Stimulated activated CD4-positive, alpha-beta T cell treated with anti-CD3 and anti-CD28 coated beads, Interleukin-15, amount 100 ng/mL, for 48 hours (primary cell): ENCODE data around the gene USP38.
"Not testable (repeated sequence)": the region's sequence is repeated elsewhere in the genome, so short reads cannot be mapped to it uniquely, and the experiment has no call there.

Experiments used
- DNase-seq, 2 donors: peaks; one replicate each; pipeline ENCODE4 v3.0.0-alpha.2; 2020; ENCODE audit warnings: low read depth in 2 of 2

The USP38 gene

DNA sequence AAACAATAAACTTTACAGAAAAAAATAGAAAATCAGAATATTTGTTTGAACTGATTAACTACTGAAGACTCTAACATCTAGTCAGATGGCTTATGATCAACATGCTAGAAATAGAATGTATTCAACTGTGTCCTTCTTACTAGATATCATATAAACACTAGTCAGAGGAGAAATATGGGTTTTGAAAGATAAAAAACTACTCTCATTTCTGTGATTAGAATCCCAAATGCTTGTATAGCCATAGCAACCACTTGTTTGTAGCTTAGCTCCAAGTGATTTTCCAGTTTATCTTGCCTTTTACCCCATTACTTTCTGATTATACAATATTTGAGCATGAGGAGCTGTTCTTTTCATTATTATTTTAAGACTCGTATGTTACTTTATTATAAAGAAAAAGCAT is 31.2 kb downstream of the USP38 start:
- DNase-seq = no peak

DNA sequence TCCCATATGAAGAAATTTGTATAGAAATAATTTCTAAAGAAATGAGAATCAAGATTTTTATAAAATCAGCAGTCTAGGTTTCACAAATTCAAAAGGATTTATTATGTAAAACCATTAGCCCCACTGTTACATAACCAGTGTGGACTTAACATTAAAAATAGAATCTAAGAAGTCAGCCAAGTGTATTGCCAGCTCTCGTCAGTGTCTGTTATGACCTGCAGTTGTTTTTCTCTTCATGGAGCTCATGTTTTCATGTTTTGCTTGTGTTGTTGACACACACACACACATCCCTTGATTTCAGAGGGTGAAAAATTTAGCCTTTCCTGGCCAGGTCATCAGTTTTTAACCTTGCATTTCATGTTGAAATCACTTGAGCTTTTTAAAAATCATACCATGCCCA is 39.5 kb downstream of the USP38 start:
- no peak for DNase-seq

DNA sequence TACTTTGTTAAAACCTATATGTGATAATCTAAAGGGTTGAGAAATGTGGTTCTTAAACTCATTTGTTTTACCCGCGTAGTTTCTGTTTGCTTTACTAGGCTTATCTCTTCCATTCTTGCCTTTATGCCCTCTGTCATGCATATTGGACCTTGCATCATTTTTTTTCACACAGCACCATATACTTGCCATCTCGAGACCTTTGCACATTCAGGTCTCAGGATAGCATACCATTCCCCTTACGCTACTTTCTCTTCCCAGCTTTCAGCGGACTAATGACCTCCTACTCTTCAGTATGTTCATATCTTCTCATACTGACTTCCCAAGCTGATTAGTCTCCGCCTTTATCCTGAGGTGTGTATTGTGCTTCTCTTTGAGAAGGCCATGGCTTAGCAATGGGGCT is 40.5 kb downstream of the USP38 start:
- DNase-seq = no peak

DNA sequence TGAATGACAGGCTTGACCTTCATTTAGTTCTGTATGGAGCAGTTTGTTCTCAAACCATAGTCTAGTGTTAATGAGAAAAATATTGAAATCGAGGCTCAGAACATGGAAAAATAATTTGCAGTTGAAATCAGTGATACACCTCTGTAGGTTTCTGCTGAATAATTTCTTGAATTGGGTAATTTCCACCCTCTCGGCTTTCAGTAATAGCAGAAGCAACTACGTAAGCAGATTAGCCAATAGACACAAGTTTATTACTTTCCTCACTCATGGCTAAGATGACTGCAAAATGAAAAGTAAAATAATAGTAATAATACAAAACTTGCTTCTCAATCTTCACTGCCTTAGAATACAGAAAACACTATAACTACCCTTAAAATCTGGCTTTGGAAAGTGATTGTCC is 46.0 kb downstream of the USP38 start:
- DNase-seq = no peak

DNA sequence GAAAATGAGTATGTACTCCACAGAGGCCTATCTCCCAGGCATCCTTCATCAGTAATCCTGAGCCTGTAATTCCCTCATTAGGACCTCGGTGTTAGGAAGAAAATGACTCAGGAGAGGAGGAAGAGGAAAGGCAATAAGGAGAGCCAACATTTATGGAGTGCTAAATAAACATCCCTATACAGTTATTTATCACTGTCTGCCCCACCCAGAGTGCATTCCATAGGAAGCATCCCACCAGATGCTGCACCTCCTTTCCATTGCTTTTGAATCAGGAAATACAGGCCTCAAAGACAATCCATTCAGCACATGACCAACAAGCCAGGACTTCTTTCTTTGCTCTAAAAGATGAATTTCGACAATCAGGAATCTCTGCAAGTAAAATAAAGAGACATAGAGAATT is 47.6 kb downstream of the USP38 start:
- DNase-seq = no peak

DNA sequence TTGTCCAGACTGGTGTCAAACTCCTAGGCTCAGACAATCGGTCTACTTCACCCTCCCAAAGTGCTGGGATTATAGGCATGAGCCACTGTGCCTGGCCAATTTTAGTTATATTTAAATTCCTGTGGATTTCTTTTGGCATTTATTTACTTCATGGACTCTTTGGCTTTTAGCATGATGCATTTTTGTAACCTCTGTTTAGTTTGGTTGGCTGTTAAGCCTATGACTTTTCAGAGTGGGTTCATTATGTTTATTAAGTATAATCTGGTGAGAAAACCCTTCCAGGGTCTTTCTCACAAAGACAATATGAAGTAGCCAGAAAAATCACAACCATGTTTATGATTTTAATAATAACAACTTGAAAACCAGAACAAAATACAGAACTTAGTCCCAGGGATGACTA is 49.4 kb downstream of the USP38 start:
- DNase-seq = no peak

DNA sequence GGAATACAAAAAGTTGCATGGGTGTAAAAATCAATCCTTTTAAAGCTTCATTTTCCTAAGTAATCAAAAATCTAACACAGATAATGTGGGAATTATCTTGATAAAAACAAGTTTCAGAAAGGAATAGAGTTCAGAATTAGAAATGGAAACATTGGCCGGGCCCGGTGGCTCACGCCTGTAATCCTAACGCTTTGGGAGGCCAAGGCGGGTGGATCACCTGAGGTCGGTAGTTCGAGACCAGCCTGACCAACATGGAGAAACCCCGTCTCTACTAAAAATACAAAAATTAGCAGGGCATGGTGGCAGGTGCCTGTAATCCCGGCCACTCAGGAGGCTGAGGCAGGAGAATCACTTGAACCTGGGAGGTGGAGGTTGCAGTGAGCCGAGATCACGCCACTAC is 52.5 kb downstream of the USP38 start:
- DNase-seq = not testable (repeated sequence)

DNA sequence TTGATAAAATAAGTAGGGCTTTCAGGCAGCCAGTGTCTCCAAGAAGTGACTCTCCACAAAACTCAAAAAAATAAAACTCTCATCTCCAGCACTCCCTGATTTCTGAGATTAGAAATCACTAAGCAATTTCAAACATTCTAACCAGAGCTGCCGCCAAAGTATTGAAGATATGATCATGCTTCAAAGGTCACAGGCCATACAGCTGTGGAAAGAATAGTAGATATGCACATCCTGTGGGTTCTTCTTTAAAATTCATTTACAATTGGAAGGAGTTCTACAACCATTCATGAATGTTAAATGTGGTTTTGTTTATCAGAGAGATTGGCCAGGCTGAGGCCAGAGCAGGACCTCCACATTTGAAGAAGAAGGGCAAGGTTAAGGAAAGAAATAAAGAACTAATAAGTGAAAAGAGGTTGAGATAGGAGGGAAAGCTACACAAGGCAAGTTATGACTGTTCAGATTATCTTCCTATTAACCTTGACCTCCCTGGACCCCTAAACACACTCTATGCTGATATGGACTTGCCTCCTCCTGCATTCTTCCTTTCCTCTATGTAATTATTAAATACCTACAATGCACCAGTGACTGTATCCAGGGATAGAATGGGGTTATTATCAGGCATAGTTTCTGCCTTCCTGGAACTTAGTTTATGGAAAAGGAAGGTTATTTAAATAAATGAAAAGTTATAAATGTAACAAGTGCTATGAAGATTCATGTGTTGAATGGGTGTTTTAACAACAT is 56.4 kb downstream of the USP38 start:
- DNase-seq = no peak

DNA sequence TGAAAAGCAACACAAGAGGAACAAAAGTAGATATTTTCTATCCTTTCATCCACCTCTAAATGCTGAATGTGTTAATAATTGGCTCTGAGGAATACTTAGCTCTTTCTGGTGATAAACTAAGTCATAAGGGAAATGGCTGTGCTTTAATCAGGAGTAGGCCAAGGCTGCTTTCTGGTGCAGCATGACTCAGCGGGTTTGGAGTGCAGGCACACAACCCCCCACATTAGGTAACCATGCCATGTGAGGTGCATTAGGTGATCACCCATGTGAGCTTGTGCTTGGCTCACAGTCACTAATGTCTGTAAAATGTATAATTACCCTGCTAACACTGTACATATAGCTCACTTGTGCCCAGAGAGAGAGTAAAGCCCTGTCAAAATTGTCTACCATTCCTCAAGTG is 57.2 kb downstream of the USP38 start:
- no peak for DNase-seq

DNA sequence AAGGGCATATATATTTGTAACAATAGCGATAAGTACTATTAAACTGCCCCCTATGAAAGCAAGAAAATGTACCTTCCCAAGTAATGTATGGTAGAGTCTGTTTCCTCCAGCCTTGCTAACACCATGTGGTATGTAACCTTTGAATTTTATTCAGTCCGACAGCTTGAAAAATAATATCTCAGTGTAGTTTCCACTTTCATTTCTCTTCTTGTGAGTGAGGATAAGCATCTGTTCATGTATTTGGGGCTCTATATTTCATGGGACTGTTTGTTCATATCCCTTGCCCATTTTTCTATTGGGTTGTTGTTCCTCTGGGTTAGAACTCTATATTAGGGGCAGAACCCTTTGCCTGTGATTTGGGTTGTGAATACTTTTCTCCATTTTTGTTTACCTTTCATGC is 58.3 kb downstream of the USP38 start:
- DNase-seq = no peak

DNA sequence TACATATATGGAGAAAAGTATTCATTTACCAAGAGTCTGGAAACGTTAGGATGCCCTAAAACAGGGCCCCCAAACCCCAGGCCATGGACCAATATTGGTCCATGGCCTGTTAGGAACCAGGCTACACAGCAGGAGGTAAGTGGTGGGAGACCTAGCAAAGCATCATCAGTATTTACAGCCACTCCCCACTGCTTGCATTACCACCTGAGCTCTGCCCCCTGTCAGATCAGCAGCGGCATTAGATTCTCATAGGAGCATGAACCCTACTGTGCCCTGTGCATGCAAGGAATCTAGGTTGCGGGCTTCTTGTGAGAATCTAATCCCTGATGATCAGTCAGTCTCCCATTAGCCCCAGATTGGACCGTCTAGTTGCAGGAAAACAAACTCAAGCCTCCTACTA is 62.3 kb downstream of the USP38 start:
- DNase-seq = no peak

DNA sequence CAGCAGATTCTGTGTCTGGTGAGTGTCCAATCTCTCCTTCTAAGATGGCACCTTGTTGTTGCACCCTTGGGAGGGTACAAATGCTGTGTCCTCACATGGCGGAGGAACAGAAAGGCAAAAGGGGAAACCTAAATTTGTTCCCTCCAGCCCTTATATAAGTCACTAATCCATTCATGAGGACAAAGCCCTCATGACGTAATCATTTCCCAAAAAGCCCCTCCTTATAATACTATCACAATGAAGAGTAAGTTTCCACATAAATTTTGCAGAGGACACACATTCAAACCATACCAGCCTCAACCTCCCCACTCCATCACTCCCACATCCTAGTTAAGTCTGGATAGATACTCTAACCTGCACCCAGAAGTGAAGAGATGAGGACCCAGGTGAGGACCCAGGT is 63.1 kb downstream of the USP38 start:
- no peak for DNase-seq

DNA sequence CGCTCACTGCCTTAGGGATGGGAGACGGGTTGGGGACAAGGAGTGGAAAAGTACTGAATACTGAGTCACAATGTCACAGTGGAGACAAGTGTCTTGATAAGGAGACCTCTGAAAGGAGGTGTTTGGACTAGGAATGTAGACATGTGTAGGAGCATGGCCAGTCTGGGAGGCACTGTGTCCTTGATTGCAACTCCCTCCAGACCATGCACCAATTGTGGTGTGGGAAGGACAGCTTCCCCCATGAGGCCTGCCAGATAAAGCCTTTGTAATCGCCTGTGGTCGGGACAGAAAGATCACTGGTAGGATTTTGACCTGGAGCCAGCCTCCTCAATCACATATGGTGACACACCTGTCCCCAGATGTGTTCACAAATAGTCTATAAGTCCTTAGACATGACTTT is 64.1 kb downstream of the USP38 start:
- DNase-seq = no peak

DNA sequence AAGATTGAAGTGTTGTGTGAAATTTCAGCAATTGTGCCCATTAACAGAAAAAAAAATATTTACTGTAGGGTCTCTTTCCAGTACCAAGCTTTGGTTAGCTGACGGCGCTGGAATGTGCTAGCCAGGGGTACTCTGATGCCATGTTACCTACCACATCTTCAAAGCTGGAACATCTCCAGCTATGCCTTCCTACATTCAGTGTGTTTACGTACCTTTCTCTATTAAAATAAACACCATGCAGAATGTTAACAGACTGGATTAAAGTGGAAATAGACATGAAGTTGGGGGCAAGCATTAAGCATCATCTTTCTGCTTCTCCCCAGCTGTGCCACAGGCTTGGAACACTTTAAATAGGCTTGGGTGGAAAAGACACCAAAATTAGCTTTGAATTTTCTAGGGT is 65.9 kb downstream of the USP38 start:
- DNase-seq = no peak

DNA sequence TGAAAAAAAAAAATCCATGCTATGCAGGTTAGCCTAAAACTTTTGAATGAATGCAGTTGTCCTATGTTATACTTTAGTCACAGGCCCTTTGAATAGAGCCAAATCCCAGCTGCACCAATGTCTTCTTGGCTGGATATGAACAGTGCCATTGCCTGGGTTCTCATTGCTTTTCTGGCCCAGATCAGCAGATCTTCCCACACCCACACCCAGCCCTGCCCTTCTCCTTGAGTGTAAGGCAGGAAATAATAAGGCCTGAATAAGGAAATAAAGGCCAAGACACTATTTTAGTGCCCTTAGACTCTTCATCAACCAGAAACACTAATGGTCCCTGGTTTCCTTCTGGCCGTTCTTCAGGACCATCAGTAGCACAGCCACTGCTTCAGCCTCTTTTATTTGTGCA is 66.6 kb downstream of the USP38 start:
- DNase-seq = no peak

DNA sequence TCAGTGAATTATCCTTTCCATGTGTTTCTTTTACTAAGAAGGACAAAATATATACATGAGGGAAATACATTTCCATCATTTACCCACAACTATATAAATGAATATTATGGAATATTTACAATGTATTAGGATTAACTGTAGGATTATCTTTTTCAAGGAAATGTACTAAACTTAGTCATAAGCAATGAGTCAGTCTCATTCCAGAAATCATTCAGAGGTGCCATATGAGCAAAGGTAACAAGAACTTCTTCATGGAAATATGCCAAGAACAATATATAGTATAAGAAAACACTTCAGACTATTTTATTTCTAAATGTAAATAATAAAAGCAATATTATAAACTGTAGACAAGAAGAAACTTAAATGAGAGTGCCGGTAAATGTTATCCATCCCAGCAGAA is 67.1 kb downstream of the USP38 start:
- no peak for DNase-seq

DNA sequence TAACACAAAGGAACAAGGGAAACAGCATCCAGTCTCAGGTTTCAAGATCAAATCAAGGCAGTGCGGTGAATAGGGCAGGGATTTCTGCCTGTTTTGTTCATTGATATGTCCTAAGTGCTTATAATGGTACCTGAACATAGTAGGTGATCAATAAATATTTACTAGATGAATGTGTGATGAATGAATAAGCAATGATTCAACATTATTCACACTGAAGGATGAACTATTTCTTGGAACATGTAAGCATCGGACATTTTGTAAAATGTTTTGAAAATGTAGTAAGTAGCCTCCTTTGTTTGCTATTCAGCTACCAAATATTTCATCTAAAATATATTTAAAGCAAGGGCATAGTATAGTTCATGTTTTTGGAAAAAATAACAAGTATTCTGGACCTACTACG is 67.8 kb downstream of the USP38 start:
- DNase-seq = no peak

DNA sequence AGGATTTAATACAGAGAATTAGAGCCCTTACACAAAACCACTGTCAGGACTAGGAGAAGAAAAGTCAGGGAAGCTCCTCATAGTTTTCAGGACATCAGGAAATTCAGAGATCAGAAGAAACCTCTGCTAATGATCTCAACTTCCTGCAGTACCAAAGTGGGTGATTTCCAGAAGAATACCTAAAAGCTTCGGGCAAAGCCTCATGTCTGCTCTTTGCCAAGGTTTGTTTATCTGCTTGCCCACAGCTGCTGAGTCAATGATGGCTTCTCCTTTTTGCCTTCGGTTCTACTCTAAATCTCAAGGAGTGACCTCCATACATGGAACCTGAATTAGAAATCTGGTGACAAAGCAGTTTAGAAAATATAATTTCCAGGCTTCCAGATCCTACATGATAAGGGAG is 68.4 kb downstream of the USP38 start:
- no peak for DNase-seq

DNA sequence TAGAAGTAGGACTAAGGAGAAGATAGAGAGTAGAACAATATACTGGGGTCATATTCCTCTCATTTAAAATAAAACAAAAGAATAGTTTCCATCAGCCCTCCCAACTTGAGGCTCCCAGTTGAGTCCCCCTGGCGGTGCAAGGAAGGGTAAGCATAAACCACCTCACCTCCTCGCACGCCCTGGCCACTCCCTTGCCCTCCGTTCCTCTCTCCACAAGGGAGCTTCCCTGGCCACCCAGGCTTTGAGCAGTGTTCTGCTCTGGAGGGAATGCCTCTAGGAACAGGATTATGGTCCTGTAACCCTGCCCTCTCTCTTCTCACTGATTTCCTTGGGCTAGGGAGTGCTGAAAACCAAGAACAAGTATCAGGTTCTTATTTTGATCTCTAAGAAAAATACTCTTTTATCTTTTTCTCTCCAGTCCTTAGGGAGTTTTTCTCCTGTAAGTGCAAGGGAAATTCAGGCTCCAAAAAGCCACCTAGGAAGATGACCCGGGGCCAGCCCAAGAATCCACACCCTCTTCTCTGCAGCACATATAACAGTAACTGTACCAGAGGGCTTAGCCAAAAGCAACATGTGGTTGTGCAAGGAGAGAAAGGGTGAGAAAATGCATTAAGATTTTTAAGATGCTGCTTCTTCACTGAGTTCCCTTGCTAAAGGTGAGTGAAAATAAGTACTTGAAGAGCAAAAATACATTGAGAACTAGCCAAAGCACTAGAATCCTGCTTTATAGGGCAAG is 69.9 kb downstream of the USP38 start:
- DNase-seq = no peak

DNA sequence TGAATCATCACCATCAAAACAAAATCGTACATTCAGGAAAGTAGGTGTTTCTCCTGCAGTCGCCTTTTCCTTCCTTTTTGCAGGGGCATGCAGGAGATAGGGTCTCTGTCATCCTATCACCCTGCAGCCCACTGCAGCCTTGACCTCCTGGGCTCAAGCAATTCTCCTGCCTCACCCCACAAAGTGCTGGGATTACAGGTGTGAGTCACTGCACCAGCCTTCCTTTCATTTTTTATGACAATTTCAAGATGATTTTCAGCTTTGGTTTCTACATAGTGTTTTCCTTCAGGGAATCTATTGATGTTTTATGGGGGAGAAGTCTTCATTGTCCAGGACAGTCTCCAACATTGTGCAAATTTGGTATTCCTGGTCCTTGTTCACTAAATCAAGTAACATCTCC is 71.7 kb downstream of the USP38 start:
- no peak for DNase-seq

DNA sequence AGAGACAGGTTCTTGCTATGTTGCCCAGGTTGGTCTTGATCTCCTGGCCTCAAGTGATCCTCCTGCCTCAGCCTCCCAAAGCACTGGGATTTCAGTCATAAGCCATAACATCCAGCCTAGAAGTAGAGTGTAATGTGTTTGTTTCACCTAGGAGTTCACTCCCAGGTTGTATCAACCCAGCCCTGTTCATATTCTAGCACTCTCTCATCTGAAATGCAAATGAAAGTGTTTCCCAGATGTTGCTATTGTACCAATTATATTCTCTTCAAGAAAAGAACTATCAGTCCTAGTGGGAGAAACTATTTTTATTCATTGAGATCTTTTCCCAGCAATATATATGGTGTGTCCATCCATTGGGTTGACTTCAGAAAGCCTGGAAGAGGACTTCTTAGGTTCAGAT is 72.6 kb downstream of the USP38 start:
- no peak for DNase-seq

DNA sequence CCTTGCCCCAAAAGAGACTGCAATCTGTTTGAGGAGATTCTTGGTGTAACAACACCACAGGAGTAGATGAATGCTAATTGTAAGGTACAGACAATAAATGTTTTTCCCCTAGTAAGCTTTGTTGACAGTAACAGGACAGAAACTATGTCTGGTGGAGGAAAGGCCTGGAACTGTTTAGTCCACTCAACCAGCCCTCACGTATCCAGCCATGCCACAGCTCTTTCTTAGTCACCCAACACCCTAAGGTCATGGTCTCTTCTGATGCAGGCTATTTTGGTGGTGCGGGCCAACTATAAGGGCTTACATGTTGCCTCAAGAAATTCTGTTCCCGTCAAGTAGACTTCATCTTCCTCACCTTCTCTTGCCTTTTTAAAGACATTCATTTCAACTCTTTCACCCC is 76.0 kb downstream of the USP38 start:
- no peak for DNase-seq

DNA sequence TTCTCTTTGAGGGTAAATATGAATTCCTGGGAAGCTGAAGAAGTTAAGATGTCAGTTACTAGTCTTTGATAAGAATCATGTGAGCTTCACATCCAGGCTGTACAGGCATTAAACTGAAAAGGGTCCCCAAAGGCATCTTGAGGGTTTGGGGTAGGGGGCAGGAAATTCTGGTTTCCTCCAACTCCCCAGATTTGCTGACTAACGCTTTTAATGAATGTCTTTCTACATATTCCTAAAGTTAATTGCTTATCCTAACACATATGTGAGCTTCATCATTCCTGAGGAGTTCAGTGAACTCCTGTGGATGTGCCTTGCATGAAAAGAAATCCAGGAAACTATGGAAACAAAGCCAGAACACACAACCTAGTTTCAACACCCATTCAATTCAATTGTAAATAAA is 78.1 kb downstream of the USP38 start:
- no peak for DNase-seq

DNA sequence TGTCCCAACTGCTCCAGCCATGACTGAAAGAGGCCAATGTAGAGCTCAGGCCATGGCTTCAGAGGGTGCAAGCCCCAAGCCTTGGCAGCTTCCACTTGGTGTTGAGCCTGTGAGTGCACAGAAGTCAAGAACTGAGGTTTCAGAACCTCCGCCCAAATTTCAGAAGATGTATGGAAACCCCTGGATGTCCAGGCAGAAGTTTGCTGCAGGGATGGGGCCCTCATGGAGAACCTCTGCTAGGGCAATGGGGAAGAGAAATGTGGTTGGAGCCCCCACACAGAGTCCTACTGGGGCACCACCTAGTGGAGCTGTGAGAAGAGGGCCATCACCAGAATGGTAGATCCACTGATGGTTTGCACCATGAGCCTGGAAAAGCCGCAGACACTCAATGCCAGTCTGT is 83.0 kb downstream of the USP38 start:
- DNase-seq = not testable (repeated sequence)
